HepG2 (cell line): ENCODE measurements around the gene ABHD17A. TPM values are rescaled to one million over a fixed set of nuclear protein-coding genes. Genes with fewer than 3 reads are reported as not detected.

Experiments
- ATAC-seq: fragments of 200-7000 bp; cut with Tn5 transposase; 3 replicates; pipeline ENCODE4 v1.9.1; 2020; ENCODE audit warnings: mild to moderate bottlenecking, moderate library complexity
- BruUV-seq: library from RNA; stranded (reverse); fragments of 400-500 nt; replicated peaks from 2 replicates; lab custom pipeline; 2021; lab: Mats Ljungman, UMichigan
- CTCF ChIA-PET: fragments of 300-600 bp; formaldehyde crosslinking; extraction: SDS; loops from one replicate; lab custom pipeline; 2021; ENCODE audit warnings: low total read pairs, inconsistent platforms, low intra/inter-chr PET ratio; lab: Yijun Ruan, JAX
- POLR2A ChIA-PET: fragments of 350-600 bp; sonication (Branson Sonifier 250); formaldehyde crosslinking; loops from one replicate; lab custom pipeline; 2020; ENCODE audit warnings: antibody characterized with exemption, inconsistent platforms; lab: Yijun Ruan, JAX
- DNase-seq: peaks from one replicate; pipeline ENCODE4 v3.0.0-alpha.2; 2015; ENCODE audit warnings: low spot score
- FAIRE-seq: peaks from 3 replicates; lab custom pipeline; 2011; peaks lifted over from hg19 to GRCh38; lab: Jason Lieb, UNC
- H2AFZ ChIP-seq: one replicate; pipeline ENCODE4 v1.6.1; 2011; ENCODE audit warnings: low read length, inconsistent platforms
- H3K27ac ChIP-seq: fragments of 300-600 bp; 3 replicates; pipeline ENCODE4 v1.8.0; 2011; ENCODE audit warnings: mixed run types, mild to moderate bottlenecking, mixed read lengths, low read length, inconsistent platforms; ENCODE audit not compliant: insufficient read depth; ENCODE audit errors: extremely low read length
- H3K27me3 ChIP-seq, 2 experiments: fragments of 200-600 bp in 1 of 2; 2 replicates in 1 of 2; 3 replicates in 1 of 2; pipeline versions ENCODE4 v1.6.0 to v1.8.0; 2011; ENCODE audit warnings: low read length in 2 of 2, mild to moderate bottlenecking in 2 of 2, moderate library complexity in 2 of 2, inconsistent platforms in 1 of 2; ENCODE audit not compliant: insufficient read depth in 2 of 2, control insufficient read depth in 1 of 2
- H3K36me3 ChIP-seq, 2 experiments: fragments of 200-600 bp in 1 of 2; replicated peaks in 1 of 2; 2 replicates in 1 of 2; 3 replicates in 1 of 2; pipeline versions ENCODE4 v1.5.1 to v1.8.0; 2011; ENCODE audit warnings: low read length in 2 of 2, inconsistent platforms in 1 of 2; ENCODE audit not compliant: insufficient read depth in 2 of 2, control insufficient read depth in 1 of 2
- H3K4me1 ChIP-seq: 2 replicates; pipeline ENCODE4 v1.5.1; 2012; ENCODE audit warnings: low read length, inconsistent platforms; ENCODE audit not compliant: insufficient read depth
- H3K4me2 ChIP-seq: 2 replicates; pipeline ENCODE4 v1.6.0; 2011; ENCODE audit warnings: low read depth, low read length, inconsistent platforms
- H3K4me3 ChIP-seq, 3 experiments: fragments of 200-600 bp in 1 of 3; sonication (generic), shearing (Covaris generic) in 1 of 3; replicated peaks in 1 of 3; 2 replicates each; pipeline ENCODE4 v1.5.1; 2011 to 2016; ENCODE audit warnings: low read length in 3 of 3, inconsistent platforms in 2 of 3, low read depth in 2 of 3, mild to moderate bottlenecking in 2 of 3, control low read depth in 1 of 3, mixed read lengths in 1 of 3; ENCODE audit not compliant: insufficient read depth in 1 of 3
- H3K79me2 ChIP-seq: one replicate; pipeline ENCODE4 v1.6.1; 2011; ENCODE audit warnings: low read length, inconsistent platforms; ENCODE audit not compliant: insufficient read depth
- H3K9ac ChIP-seq: 2 replicates; pipeline ENCODE4 v1.6.0; 2011; ENCODE audit warnings: mild to moderate bottlenecking, low read depth, low read length, inconsistent platforms; ENCODE audit not compliant: insufficient read depth
- H3K9me3 ChIP-seq: 2 replicates; pipeline ENCODE4 v1.5.1; 2012; ENCODE audit warnings: mild to moderate bottlenecking, low read length
- H4K20me1 ChIP-seq: 2 replicates; pipeline ENCODE4 v1.6.0; 2011; ENCODE audit warnings: inconsistent platforms, mild to moderate bottlenecking, low read length, moderate library complexity; ENCODE audit not compliant: insufficient read depth
- CENPBD1 ChIP-seq: sonication (generic); formaldehyde crosslinking; IDR thresholded peaks from 2 replicates; pipeline ENCODE4 v1.8.0; 2022; ENCODE audit warnings: missing genetic modification reagents, low read depth, mild to moderate bottlenecking, borderline replicate concordance
- IKZF5 ChIP-seq: IDR thresholded peaks from 2 replicates; pipeline ENCODE4 v1.6.1; 2018; ENCODE audit warnings: missing genetic modification reagents, mild to moderate bottlenecking, missing compliant biosample characterization
- SALL2 ChIP-seq: sonication (generic); formaldehyde crosslinking; IDR thresholded peaks from 2 replicates; pipeline ENCODE4 v1.8.1; 2023; ENCODE audit warnings: mild to moderate bottlenecking, missing genetic modification reagents, inconsistent platforms
- TCF12 ChIP-seq, 2 experiments: fragments of 450-650 bp in 1 of 2; sonication (generic) in 1 of 2; formaldehyde crosslinking in 1 of 2; IDR thresholded peaks; 2 replicates each; pipeline versions ENCODE4 v1.6.1 to v1.8.0; 2017 to 2022; ENCODE audit warnings: antibody characterized with exemption in 1 of 2, mild to moderate bottlenecking in 1 of 2, missing genetic modification reagents in 1 of 2, moderate library complexity in 1 of 2
- USF2 ChIP-seq, 2 experiments: sonication (generic) in 1 of 2; formaldehyde crosslinking in 1 of 2; IDR thresholded peaks; 2 replicates each; pipeline versions ENCODE4 v1.5.1 to v1.6.1; 2011 to 2020; ENCODE audit warnings: borderline replicate concordance in 1 of 2, low read depth in 1 of 2, low read length in 1 of 2, mild to moderate bottlenecking in 1 of 2, missing genetic modification reagents in 1 of 2, moderate library complexity in 1 of 2
- WGBS: methylation state at CpG from one replicate; pipeline ENCODE4 v1.1.6; 2017; ENCODE audit warnings: low lambda C conversion rate; 5-methylcytosine and 5-hydroxymethylcytosine counted together
- in situ Hi-C: cut with HindIII; loops from 2 replicates; pipeline ENCODE4 v1.10.0; 2017; ENCODE audit warnings: low pct_unique_long_range_greater_than_20kb; ENCODE audit not compliant: extremely low pct_ligation_motif_present
- intact Hi-C: fragments of 100-400 bp; cut with micrococcal nuclease; formaldehyde crosslinking; loops from one replicate; pipeline ENCODE4 v1.10.0; 2022; ENCODE audit not compliant: unreplicated experiment
- polyA plus RNA-seq, 8 experiments: library from polyadenylated mRNA; depleted of rRNA in 3 of 8; stranded (reverse) in 7 of 8; unstranded in 1 of 8; fragments of >200 nt; fragmentation: Illumina TruSeq in 4 of 8; extraction: Trizol in 4 of 8; gene quantifications; 2 replicates each; pipeline versions ENCODE4 v1.2.1 to v1.2.3, GENCODE V29; 2011 to 2016; ENCODE audit warnings: low read depth in 4 of 8, missing spikeins in 1 of 8, mixed read lengths in 1 of 8; ENCODE audit not compliant: insufficient read depth in 1 of 8
- total RNA-seq, 5 experiments: library from RNA; depleted of rRNA; stranded (reverse); fragments of >200 nt; fragmentation: Illumina TruSeq; extraction: Trizol; gene quantifications; 2 replicates each; pipeline ENCODE4 v1.2.3, GENCODE V29; 2016; ENCODE audit warnings: low read depth in 1 of 5
- TF ChIP-seq, protein P1 (sequence below): sonication (generic); formaldehyde crosslinking; IDR thresholded peaks from 2 replicates; pipeline ENCODE4 v1.8.0; 2022; ENCODE audit warnings: mild to moderate bottlenecking, missing genetic modification reagents, moderate library complexity

ABHD17A gene
- total and polyA plus RNA-seq, 2 of the 13 experiments (the other 11 are each of a cell fraction or from before 2014, with no cell fraction given), result 27.7 to 40.8 TPM

DNA sequence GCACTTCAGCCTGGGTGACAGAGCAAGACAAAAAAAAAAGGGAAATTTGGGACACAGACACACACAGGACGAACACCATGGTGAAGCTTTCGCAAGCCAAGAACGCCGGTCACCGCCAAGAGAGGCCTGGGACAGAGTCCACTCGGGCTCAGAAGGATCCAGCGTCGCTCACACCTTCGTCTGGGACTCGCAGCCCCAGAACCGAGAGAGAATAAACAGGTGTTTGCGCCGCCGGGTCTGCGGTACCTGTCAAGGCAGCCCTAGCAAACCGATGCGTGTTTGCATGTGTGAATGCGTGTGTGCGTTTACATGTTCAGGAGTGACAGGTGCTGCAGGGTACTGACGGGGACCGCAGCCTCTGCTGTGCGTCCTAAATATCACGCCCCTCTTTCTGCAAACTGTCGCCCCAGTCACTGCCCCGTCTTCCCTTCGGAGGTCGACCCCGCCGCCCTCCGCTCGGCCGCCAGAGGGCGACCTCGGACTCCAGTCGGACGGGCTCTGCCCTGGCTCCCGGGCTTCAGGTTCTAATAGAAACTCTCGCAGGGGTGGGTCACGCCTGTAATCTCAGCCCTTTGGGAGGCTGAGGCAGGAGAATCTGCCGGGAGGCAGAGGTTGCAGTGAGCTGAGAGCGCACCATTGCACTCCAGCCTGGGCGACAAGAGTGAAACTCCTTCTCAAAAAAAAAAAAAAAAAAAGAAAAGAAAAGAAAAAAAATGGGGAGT lies 43.9 kb upstream of the ABHD17A start (continued):
- peak; percentile 24; the same call in 1 of the 2 replicates for TF ChIP-seq IKZF5 (CRISPR knock-in tag)
- TF ChIP-seq, all 625 proteins: peak for 63

GRCh38 chr19:1925544-1925943 lies 40.2 kb upstream of the ABHD17A start:
- ATAC-seq, result no peak
- no peak for FAIRE-seq
- Histone ChIP-seq H3K27me3 (no peaks in the 10 kb centered on the region), H3K9me3 (no peaks in the 10 kb centered on the region), H3K9ac (no peak overlapping the region), H2AFZ (no peak overlapping the region), H3K79me2 (no peaks in the 10 kb centered on the region), H4K20me1 (no peaks in the 10 kb centered on the region), H3K4me1 (peaks cover 7% of the 10 kb centered on the region), H3K4me3 (no peak overlapping the region), H3K27ac (no peak overlapping the region), H3K36me3 (peaks cover 14 to 15% of the 10 kb centered on the region in 2 experiments; a peak in 4 of 5 replicates), H3K4me2 (no peak overlapping the region)
- 92% methylated on average over 11 of the region's 16 CpGs for WGBS
- intact Hi-C loops, result loop anchor here (5.0 kb wide), 1 partner anchor 142 kb away; no protein-coding TSS in a partner anchor
- ChIA-PET CTCF (no interaction called here), POLR2A (no interaction called here)
- no peak for DNase-seq
- BruUV-seq, result TSS peak; percentile 73
- in situ Hi-C loops, result no loop called here
- no peak for TF ChIP-seq SALL2 (CRISPR knock-in tag)
- TF ChIP-seq, protein P1, sequence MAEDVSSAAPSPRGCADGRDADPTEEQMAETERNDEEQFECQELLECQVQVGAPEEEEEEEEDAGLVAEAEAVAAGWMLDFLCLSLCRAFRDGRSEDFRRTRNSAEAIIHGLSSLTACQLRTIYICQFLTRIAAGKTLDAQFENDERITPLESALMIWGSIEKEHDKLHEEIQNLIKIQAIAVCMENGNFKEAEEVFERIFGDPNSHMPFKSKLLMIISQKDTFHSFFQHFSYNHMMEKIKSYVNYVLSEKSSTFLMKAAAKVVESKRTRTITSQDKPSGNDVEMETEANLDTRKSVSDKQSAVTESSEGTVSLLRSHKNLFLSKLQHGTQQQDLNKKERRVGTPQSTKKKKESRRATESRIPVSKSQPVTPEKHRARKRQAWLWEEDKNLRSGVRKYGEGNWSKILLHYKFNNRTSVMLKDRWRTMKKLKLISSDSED (CRISPR knock-in tag), result no peak
- TF ChIP-seq USF2 (IDR thresholded peaks at IDR 0.05; ENCODE audit: low read depth, low read length), result no peak
- no peak for TF ChIP-seq USF2 (CRISPR knock-in tag; IDR thresholded peaks at IDR 0.05; ENCODE audit: borderline replicate concordance)
- TF ChIP-seq CENPBD1, result no peak
- TF ChIP-seq TCF12 (IDR thresholded peaks at IDR 0.05), result no peak
- no peak for TF ChIP-seq TCF12 (CRISPR knock-in tag; IDR thresholded peaks at IDR 0.05)
